ENCODE results near the gene SLC6A20.
"Not testable (repeated sequence)": the region's sequence is repeated elsewhere in the genome, so short reads cannot be mapped to it uniquely, and the experiment has no call there.

The SLC6A20 gene

GRCh38 chr3:45777746-45778386, 18.5 kb downstream of the SLC6A20 start:
- DNase-seq, result no peak

GRCh38 chr3:45777111-45777745, 19.1 kb downstream of the SLC6A20 start:
- no peak for DNase-seq

GRCh38 chr3:45776611-45777010, 19.7 kb downstream of the SLC6A20 start:
- no peak for DNase-seq

- DNase-seq, result no peak
Measured at GRCh38 chr3:45776301-45776595, 20.1 kb downstream of the SLC6A20 start.

GRCh38 chr3:45775571-45776300, 20.6 kb downstream of the SLC6A20 start:
- no peak for DNase-seq

- DNase-seq, result no peak
Measured at GRCh38 chr3:45774581-45775521, 21.5 kb downstream of the SLC6A20 start.

- DNase-seq, result no peak
Measured at GRCh38 chr3:45773714-45774449, 22.5 kb downstream of the SLC6A20 start.

- no peak for DNase-seq
Measured at GRCh38 chr3:45773072-45773471, 23.3 kb downstream of the SLC6A20 start.

- no peak for DNase-seq
Measured at GRCh38 chr3:45772341-45773035, 23.8 kb downstream of the SLC6A20 start.

- DNase-seq, result no peak
Measured at GRCh38 chr3:45771831-45772230, 24.5 kb downstream of the SLC6A20 start.

GRCh38 chr3:45771166-45771775, 25.1 kb downstream of the SLC6A20 start:
- DNase-seq, result no peak

GRCh38 chr3:45765958-45766357, 30.4 kb downstream of the SLC6A20 start:
- DNase-seq, result no peak

GRCh38 chr3:45765266-45765851, 31.0 kb downstream of the SLC6A20 start:
- DNase-seq, result no peak

- DNase-seq, result no peak
Measured at GRCh38 chr3:45763303-45763675, 33.0 kb downstream of the SLC6A20 start.

GRCh38 chr3:45762647-45763302, 33.6 kb downstream of the SLC6A20 start:
- no peak for DNase-seq

GRCh38 chr3:45761831-45762230, 34.5 kb downstream of the SLC6A20 start:
- no peak for DNase-seq

GRCh38 chr3:45760878-45761711, 35.2 kb downstream of the SLC6A20 start:
- DNase-seq, result peak; percentile 16

GRCh38 chr3:45759851-45760250, 36.5 kb downstream of the SLC6A20 start:
- DNase-seq, result no peak

- no peak for DNase-seq
Measured at GRCh38 chr3:45758871-45759270, 37.5 kb downstream of the SLC6A20 start.

- DNase-seq, result not testable (repeated sequence)
Measured at GRCh38 chr3:45757141-45757540, 39.2 kb downstream of the SLC6A20 start.
